Measurements from ENCODE around the gene TP53I13.
A peak's percentile ranks its signal among the peaks of the same experiment; 100 is the strongest.

The TP53I13 gene

GRCh38 chr17:29595107-29595942 lies 26.8 kb downstream of the TP53I13 start:
- DNase-seq: no peak

GRCh38 chr17:29595943-29596774 lies 27.7 kb downstream of the TP53I13 start:
- DNase-seq: peak; percentile 6

- DNase-seq: no peak
Measured at GRCh38 chr17:29596811-29597210, 28.3 kb downstream of the TP53I13 start.

- DNase-seq: peak; percentile 37
Measured at GRCh38 chr17:29597361-29598172, 29.1 kb downstream of the TP53I13 start.

- DNase-seq: no peak
Measured at GRCh38 chr17:29603109-29603674, 34.7 kb downstream of the TP53I13 start.

- DNase-seq: no peak
Measured at GRCh38 chr17:29607557-29608195, 39.2 kb downstream of the TP53I13 start.

- no peak for DNase-seq
Measured at GRCh38 chr17:29608986-29609385, 40.5 kb downstream of the TP53I13 start.

GRCh38 chr17:29610395-29610794 lies 41.9 kb downstream of the TP53I13 start:
- no peak for DNase-seq

GRCh38 chr17:29611351-29612093 lies 43.0 kb downstream of the TP53I13 start:
- no peak for DNase-seq

GRCh38 chr17:29612094-29612403 lies 43.5 kb downstream of the TP53I13 start:
- no peak for DNase-seq

GRCh38 chr17:29612404-29613280 lies 44.1 kb downstream of the TP53I13 start:
- DNase-seq: no peak

- DNase-seq: no peak
Measured at GRCh38 chr17:29613352-29613837, 44.9 kb downstream of the TP53I13 start.

- no peak for DNase-seq
Measured at GRCh38 chr17:29613856-29614255, 45.4 kb downstream of the TP53I13 start.

- DNase-seq: no peak
Measured at GRCh38 chr17:29614349-29615047, 46.0 kb downstream of the TP53I13 start.

GRCh38 chr17:29615048-29615385 lies 46.5 kb downstream of the TP53I13 start:
- no peak for DNase-seq

GRCh38 chr17:29615492-29616299 lies 47.2 kb downstream of the TP53I13 start:
- peak; percentile 30 for DNase-seq

- DNase-seq: peak; percentile 54
Measured at GRCh38 chr17:29616300-29617048, 48.0 kb downstream of the TP53I13 start.

- peak; percentile 81 for DNase-seq
Measured at GRCh38 chr17:29617125-29617480, 48.6 kb downstream of the TP53I13 start.
